HG03457 (cell line): ENCODE data around the gene ZNF821.
A peak's percentile ranks its signal among the peaks of the same experiment; 100 is the strongest.
"Not testable (repeated sequence)": the region's sequence is repeated elsewhere in the genome, so short reads cannot be mapped to it uniquely, and the experiment has no call there.

Experiments
- ATAC-seq: cut with Tn5 transposase; IDR thresholded peaks from one replicate; pipeline ENCODE4 v1.9.1; 2021; ENCODE audit warnings: moderate number of reproducible peaks; ENCODE audit not compliant: unreplicated experiment

ZNF821 gene

GRCh38 chr16:71883849-71884638, at the start of gene ZNF821:
Gene ZNF821 (minus strand): TSS chr16:71884182. CDS start chr16:71879946, 4,236 bp downstream.
- peak; percentile 25 for ATAC-seq

- no peak for ATAC-seq
These were observed 49.0 kb upstream of the ZNF821 start for GRCh38 chr16:71933017-71933416.

GRCh38 chr16:71931599-71931998, 47.6 kb upstream of the ZNF821 start:
- no peak for ATAC-seq

- ATAC-seq = no peak
These were observed 47.0 kb upstream of the ZNF821 start for GRCh38 chr16:71931001-71931400.

- ATAC-seq = no peak
These were observed 46.1 kb upstream of the ZNF821 start for GRCh38 chr16:71930013-71930563.

GRCh38 chr16:71929048-71929447, 45.1 kb upstream of the ZNF821 start:
- no peak for ATAC-seq

- no peak for ATAC-seq
These were observed 43.8 kb upstream of the ZNF821 start for GRCh38 chr16:71927787-71928186.

GRCh38 chr16:71927383-71927782, 43.4 kb upstream of the ZNF821 start:
- no peak for ATAC-seq

GRCh38 chr16:71924710-71925109, 40.7 kb upstream of the ZNF821 start:
- ATAC-seq = no peak

GRCh38 chr16:71923941-71924690, 40.1 kb upstream of the ZNF821 start:
- ATAC-seq = no peak

GRCh38 chr16:71920658-71921057, 36.7 kb upstream of the ZNF821 start:
- ATAC-seq = no peak

- ATAC-seq = no peak
These were observed 35.1 kb upstream of the ZNF821 start for GRCh38 chr16:71919035-71919434.

GRCh38 chr16:71917900-71918299, 33.9 kb upstream of the ZNF821 start:
- no peak for ATAC-seq

- no peak for ATAC-seq
These were observed 32.5 kb upstream of the ZNF821 start for GRCh38 chr16:71916397-71916920.

- ATAC-seq = no peak
These were observed 31.4 kb upstream of the ZNF821 start for GRCh38 chr16:71915350-71915749.

- no peak for ATAC-seq
These were observed 30.8 kb upstream of the ZNF821 start for GRCh38 chr16:71914802-71915201.

- ATAC-seq = no peak
These were observed 28.7 kb upstream of the ZNF821 start for GRCh38 chr16:71912534-71913275.

- no peak for ATAC-seq
These were observed 27.1 kb upstream of the ZNF821 start for GRCh38 chr16:71911121-71911520.

- not testable (repeated sequence) for ATAC-seq
These were observed 21.8 kb upstream of the ZNF821 start for GRCh38 chr16:71905765-71906164.

- no peak for ATAC-seq
These were observed 20.3 kb upstream of the ZNF821 start for GRCh38 chr16:71904239-71904638.

- ATAC-seq = no peak
These were observed 19.6 kb upstream of the ZNF821 start for GRCh38 chr16:71903608-71904007.
